Thymus (tissue), 11 donors: Measurements from ENCODE around the gene SIL1. TPM values are rescaled to one million over a fixed set of nuclear protein-coding genes. Genes with fewer than 3 reads are reported as not detected.

Source experiments
- DNase-seq, 9 donors: peaks; one replicate each; pipeline ENCODE4 v3.0.0-alpha.2; 2013; ENCODE audit warnings: low spot score in 9 of 9, low read depth in 6 of 9, missing footprints in 1 of 9
- H3K27ac ChIP-seq, 2 donors: one replicate each; pipeline ENCODE4 v1.5.1; 2013; ENCODE audit warnings: control low read depth in 1 of 2, low read depth in 1 of 2, low read length in 1 of 2, mild to moderate bottlenecking in 1 of 2, moderate library complexity in 1 of 2
- H3K27me3 ChIP-seq, 2 donors: one replicate each; pipeline ENCODE4 v1.5.1; 2013; ENCODE audit warnings: low read length in 1 of 2; ENCODE audit not compliant: control insufficient read depth in 2 of 2, insufficient read depth in 1 of 2
- H3K36me3 ChIP-seq, 2 donors: one replicate each; pipeline ENCODE4 v1.5.1; 2013; ENCODE audit warnings: low read length in 1 of 2, mild to moderate bottlenecking in 1 of 2, moderate library complexity in 1 of 2; ENCODE audit not compliant: control insufficient read depth in 2 of 2, insufficient read depth in 2 of 2
- H3K4me1 ChIP-seq, 2 donors: one replicate each; pipeline ENCODE4 v1.5.1; 2013; ENCODE audit warnings: low read length in 2 of 2; ENCODE audit not compliant: control insufficient read depth in 2 of 2, insufficient read depth in 2 of 2
- H3K4me3 ChIP-seq, 2 donors: one replicate each; pipeline ENCODE4 v1.5.1; 2013; ENCODE audit warnings: low read length in 2 of 2, control low read depth in 1 of 2, mild to moderate bottlenecking in 1 of 2
- H3K9me3 ChIP-seq, 2 donors: one replicate each; pipeline ENCODE4 v1.5.1; 2013; ENCODE audit warnings: low read length in 1 of 2, mild to moderate bottlenecking in 1 of 2; ENCODE audit not compliant: control insufficient read depth in 2 of 2, insufficient read depth in 1 of 2
- WGBS: extraction: QIAGEN DNeasy Blood & Tissue Kit; methylation state at CpG from one replicate; pipeline ENCODE4 v1.1.7; 2013; 5-methylcytosine and 5-hydroxymethylcytosine counted together
- polyA plus RNA-seq: library from polyadenylated mRNA; stranded (reverse); fragments of 200-250 nt; gene quantifications from one replicate; pipeline ENCODE4 v1.2.3, GENCODE V29; 2013
- total RNA-seq: library from RNA; stranded (reverse); fragments of 120-200 nt; gene quantifications from one replicate; pipeline ENCODE4 v1.2.4, GENCODE V29; 2013
- donor health status: healthy.

SIL1 gene
- total and polyA plus RNA-seq, 2 donors = 17.0 to 30.2 TPM

DNA sequence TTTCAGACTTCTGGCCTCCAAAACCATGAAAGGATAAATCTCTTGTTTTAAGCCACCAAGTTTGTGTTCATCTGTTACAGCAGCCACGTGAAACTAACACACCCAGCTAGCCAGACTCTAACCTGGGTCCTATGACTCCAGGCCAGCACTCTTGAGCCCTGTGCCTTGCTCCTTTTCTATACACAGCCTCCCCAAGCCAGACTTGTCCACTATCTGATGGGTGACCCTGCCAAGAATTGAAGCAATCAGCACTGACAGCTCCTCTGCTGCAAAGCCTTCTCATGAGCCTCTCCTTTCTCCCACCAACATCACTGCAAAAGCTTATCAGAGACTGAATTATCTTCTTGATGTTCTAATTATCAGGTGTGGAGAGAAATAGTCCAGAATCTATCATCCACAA lies 41.4 kb downstream of the SIL1 start:
- no peak overlapping the region for H3K4me3 ChIP-seq
- 98% methylated on average over 1 of the region's 1 CpG for WGBS

DNA sequence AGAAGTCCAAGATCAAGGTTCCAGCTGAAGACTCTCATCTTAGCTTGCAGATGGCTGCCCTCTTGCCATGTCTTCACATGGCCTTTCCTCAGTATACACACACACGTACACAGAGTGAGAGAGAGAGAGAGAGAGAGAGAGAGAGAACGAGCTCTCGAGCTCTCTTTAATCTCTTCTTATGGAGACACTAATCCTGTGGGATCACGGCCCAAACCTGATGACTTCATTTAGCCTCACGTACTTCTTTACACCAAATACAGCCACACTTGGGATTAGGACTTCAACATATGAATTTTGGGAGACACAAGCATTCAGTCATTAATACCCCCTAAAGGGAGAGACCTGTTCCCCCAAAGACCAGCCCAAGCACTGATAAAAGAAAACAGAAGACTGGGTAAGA lies 42.8 kb downstream of the SIL1 start:
- Histone ChIP-seq H3K4me3 (no peak overlapping the region), H3K27me3 (no peaks in the 10 kb centered on the region), H3K36me3 (no peaks in the 10 kb centered on the region), H3K9me3 (no peaks in the 10 kb centered on the region), H3K27ac (no peak overlapping the region), H3K4me1 (no peaks in the 10 kb centered on the region)
- WGBS = 98% methylated on average over 5 of the region's 5 CpGs
- DNase-seq = no peak

More for the DNA sequence above, 41.4 kb downstream of the SIL1 start:
- no peaks in the 10 kb centered on the region for H3K36me3 ChIP-seq
- no peaks in the 10 kb centered on the region for H3K27me3 ChIP-seq
- no peaks in the 10 kb centered on the region for H3K9me3 ChIP-seq
- DNase-seq = no peak
- no peak overlapping the region for H3K27ac ChIP-seq
- H3K4me1 ChIP-seq = no peaks in the 10 kb centered on the region

DNA sequence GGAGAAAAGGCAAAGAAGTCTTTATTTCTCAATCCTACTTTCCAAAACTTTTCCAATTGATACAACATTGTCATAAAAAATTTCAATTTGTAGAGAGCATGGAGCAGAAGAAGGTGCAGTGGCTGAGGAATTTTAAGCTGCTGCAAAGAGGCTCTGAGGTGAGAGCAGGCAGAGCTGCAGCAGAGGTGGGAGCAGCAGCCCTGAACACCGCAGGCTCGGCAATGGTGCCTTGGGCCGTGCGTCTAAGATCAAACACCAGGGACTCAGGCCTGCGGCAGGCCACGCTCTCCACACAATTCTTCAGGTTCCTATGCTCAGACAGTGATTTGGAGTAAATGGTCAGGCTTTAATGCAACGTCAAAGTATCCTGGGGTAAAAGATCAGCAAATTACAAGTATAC lies 46.3 kb downstream of the SIL1 start:
- H3K36me3 ChIP-seq = no peaks in the 10 kb centered on the region
- no peaks in the 10 kb centered on the region for H3K27me3 ChIP-seq
- no peaks in the 10 kb centered on the region for H3K4me1 ChIP-seq
- no peak overlapping the region for H3K27ac ChIP-seq
- no peak for DNase-seq
- 97% methylated on average over 7 of the region's 7 CpGs for WGBS
- no peak overlapping the region for H3K4me3 ChIP-seq
- no peaks in the 10 kb centered on the region for H3K9me3 ChIP-seq

DNA sequence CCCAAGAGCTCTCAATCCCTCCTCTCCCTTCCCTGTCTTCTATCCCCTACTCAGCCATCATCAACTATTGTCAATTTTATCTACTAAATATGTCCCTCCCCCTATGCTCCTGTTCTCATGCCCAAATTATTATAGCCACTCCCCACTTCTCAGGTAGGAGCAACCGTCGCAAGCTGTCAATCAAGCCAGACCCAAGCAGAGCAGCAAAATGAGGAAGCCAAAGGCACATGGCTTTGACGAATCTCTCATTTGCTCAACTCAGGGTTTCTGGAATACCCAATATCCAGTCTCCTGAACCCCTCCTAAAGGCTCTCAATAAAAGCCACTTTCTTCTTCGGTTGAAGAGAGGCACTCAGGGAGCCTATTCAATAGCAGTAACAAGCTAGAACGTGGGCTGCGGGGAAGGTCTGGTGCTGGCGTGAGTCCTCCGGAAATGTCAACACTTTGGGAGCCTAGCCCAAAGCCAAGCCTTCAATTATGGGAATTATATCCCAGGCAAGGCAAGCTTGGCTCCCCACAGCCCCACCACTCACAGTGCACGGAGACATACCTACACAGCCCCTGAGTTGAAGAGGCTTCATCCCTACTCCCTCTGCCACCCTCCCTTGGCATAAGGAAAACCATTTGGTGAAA lies 47.7 kb downstream of the SIL1 start:
- no peaks in the 10 kb centered on the region for H3K9me3 ChIP-seq
- no peaks in the 10 kb centered on the region for H3K36me3 ChIP-seq
- H3K4me3 ChIP-seq = no peak overlapping the region
- DNase-seq = no peak
- H3K4me1 ChIP-seq = no peaks in the 10 kb centered on the region
- WGBS = 92% methylated on average over 9 of the region's 9 CpGs
- no peak overlapping the region for H3K27ac ChIP-seq
- no peaks in the 10 kb centered on the region for H3K27me3 ChIP-seq

DNA sequence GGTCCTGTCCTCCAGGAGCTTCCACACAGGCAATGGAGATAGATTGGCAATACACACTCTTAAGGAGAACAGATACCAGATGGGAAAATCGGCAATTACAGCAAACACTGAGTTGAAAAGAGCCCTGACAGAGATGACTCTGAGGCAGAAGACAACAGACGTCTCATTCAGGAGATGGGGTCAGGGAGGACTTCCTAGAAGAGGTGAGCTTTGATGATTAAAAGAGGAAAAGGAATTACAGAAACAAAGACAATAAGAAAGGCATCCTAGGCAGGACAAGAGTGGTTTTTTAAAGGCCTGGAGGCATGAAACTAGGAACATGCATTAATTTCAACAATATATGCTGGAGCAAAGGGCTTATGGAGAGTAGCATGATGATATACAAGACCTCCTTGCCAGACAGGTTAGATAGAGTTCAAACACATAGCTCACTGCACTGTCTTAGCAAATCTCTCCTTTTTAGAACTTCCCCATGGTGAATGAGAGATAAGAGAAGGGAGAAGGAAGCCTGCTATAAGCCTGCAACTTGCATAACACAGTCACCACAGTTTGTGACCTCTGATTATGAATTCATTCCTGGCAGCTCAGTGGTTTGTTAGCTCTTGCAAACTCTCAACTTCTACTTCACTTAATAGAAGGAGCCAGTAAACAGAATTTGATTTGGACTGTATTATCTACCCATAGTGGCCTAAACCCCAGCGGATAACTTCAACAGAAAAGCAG lies 48.5 kb downstream of the SIL1 start:
- no peak overlapping the region for H3K27ac ChIP-seq
- no peaks in the 10 kb centered on the region for H3K4me1 ChIP-seq
- H3K9me3 ChIP-seq = no peaks in the 10 kb centered on the region
- no peaks in the 10 kb centered on the region for H3K36me3 ChIP-seq
- WGBS = 67% methylated on average over 3 of the region's 3 CpGs
- no peak overlapping the region for H3K4me3 ChIP-seq
- DNase-seq = no peak
- no peaks in the 10 kb centered on the region for H3K27me3 ChIP-seq

DNA sequence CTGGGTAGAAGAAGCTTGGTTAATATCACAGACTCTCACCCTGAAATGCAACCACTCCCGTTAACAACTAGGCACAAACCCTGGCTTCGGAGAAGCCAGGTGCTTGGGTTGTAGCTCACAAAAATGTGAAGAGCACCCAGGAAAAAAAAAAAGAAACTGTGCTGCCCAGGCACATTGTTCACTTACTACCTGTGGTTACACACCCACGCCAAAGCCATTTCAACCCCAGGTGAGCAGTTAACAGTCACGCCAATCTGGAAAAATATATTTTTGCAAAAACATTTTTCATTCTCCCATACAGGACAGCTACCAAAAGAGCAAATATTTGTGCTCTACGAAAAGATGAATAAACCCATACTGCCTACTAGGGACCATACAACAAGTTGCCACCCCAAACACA lies 49.2 kb downstream of the SIL1 start:
- Histone ChIP-seq H3K9me3 (no peaks in the 10 kb centered on the region), H3K27me3 (no peaks in the 10 kb centered on the region), H3K4me3 (no peak overlapping the region), H3K36me3 (no peaks in the 10 kb centered on the region), H3K27ac (no peak overlapping the region), H3K4me1 (no peaks in the 10 kb centered on the region)
- 85% methylated on average over 5 of the region's 5 CpGs for WGBS
- DNase-seq = no peak

DNA sequence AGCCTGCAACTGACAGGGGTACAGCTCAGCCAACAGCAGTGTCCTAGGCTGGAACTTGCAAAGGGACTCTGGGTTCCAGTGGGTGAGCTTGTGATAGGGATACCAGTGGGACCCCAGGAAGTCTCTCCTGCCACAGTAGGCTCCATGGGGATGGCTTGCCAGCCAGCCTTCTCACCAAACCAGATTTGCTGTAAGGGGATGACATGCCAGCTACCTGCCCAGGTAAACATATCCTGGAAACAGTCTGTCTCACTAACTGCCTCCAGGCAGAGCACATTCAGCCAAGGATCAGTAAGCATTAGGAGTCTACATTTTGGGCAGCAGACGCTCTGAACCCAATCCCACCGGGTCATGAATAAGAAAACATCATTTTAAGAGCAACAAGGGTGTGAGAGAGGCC lies 49.9 kb downstream of the SIL1 start:
- H3K4me1 ChIP-seq = no peaks in the 10 kb centered on the region
- H3K9me3 ChIP-seq = no peaks in the 10 kb centered on the region
- H3K4me3 ChIP-seq = no peak overlapping the region
- H3K27me3 ChIP-seq = no peaks in the 10 kb centered on the region
- no peak for DNase-seq
- no peak overlapping the region for H3K27ac ChIP-seq
- 96% methylated on average over 2 of the region's 2 CpGs for WGBS
- H3K36me3 ChIP-seq = no peaks in the 10 kb centered on the region

DNA sequence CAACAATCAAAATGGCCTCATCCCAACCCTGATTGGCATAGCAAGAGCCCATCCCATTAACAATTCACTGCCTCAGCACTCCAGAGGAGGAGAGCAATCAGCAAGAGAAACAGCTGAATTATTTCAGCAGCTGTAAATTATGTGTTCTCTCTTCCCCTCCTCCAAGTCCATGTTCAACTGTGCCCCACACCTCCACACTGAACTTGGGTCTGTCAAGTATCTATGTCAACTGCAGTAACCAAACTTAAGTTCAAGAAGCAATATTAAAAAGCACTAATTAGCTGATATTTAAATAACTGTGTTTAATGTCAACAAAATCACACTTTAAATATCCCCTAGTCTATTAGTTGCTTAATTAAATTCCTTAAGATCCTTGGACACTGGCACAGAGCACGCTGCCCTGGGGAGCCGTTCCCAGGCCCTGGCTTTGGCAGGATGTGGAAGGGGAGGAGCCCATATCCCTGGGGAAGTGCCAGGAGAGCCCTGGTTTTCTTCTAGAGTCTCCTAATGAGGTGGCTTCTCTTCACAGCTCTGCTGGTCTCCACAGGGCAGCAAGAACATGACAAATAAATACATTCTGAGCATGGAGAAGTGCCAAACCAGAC lies 50.6 kb downstream of the SIL1 start:
- no peak for DNase-seq
- H3K27ac ChIP-seq = no peak overlapping the region
- no peaks in the 10 kb centered on the region for H3K27me3 ChIP-seq
- H3K9me3 ChIP-seq = no peaks in the 10 kb centered on the region
- WGBS = 65% methylated on average over 2 of the region's 2 CpGs
- no peaks in the 10 kb centered on the region for H3K36me3 ChIP-seq
- H3K4me1 ChIP-seq = no peaks in the 10 kb centered on the region
- no peak overlapping the region for H3K4me3 ChIP-seq

DNA sequence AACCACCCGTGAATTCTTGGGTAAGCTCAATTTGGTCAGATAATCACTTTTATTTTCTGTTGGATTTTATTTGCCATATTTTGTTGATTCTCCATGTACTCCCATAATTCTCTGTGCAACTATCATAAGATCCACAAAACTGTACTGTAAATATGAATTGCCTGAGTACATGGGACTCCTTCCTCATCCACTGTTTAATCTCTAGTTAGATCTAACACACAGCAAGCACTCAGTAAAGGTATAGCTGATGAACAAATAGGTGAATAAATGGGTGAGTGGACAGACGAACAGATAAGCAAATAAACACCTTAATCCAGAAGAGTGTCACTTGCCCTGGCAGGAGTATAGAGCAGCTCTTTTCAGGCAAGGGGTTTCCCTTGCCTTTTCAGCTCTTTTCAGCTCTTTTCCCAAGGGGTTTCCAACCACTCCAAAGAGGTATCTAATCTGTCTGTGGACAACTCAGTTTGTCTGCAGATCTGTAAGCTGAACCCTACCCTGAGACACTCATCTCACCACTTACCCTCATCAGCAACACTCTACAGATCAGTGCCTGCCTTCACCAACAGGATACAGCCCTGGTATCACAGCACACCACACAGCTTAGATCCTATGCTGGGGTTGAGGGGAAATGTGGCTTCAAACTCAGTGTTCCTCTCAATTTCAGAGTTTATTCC lies 51.2 kb downstream of the SIL1 start:
- H3K9me3 ChIP-seq = no peaks in the 10 kb centered on the region
- no peak for DNase-seq
- H3K27me3 ChIP-seq = no peaks in the 10 kb centered on the region
- H3K4me1 ChIP-seq = peaks cover 0 to under 1% of the 10 kb centered on the region in 2 donors
- no peak overlapping the region for H3K4me3 ChIP-seq
- no peaks in the 10 kb centered on the region for H3K36me3 ChIP-seq
- 79% methylated on average over 2 of the region's 2 CpGs for WGBS
- no peak overlapping the region for H3K27ac ChIP-seq
